ENCODE data around the gene ABHD16A. TPM values are rescaled to one million over a fixed set of nuclear protein-coding genes. Genes with fewer than 3 reads are reported as not detected.
A peak's percentile ranks its signal among the peaks of the same experiment; 100 is the strongest.

The ABHD16A gene
- total RNA-seq, 1 experiment from 2014 or later: 89.9 TPM

DNA sequence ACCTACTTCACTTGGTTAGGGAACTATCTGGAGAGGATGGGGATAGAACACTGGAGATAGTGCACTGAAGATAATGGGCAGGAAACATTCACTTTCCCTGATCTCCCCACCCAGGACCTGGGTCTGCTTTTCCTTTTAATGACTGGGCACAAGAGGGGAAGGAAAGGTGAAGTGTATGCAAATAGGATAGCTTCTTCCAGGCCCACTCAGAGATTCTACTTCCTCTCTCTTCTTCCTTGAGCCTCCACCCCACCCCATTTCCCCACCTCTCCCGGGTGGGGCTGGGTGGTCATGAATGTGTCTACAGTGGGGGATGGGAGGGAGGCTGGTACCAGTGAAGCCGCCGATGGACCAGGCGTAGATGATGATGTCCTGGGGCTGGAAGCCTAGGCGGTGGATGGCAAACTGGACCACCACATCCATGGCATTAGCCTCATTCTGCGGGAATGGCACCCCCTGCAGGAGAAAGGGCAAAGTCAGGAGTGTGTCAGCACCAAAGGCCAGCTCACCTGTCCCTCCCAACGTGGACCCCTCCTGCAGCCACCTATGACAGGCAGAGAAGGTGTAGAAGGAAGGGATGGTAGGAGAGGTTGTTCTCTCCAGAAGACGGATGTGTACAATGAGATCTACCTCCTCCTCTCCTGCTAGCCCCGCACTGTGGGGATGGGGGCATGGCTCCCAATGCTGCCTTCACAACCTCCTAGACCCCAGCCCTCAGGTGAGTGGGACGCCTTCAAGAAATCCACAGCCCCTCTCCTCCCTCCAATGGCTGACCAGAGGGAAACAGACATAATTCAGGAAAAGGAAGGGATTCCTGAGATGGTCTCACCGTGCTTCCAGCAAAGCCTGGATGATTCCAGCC lies 13.6 kb downstream of the ABHD16A start:
- TF ChIP-seq, protein P1, sequence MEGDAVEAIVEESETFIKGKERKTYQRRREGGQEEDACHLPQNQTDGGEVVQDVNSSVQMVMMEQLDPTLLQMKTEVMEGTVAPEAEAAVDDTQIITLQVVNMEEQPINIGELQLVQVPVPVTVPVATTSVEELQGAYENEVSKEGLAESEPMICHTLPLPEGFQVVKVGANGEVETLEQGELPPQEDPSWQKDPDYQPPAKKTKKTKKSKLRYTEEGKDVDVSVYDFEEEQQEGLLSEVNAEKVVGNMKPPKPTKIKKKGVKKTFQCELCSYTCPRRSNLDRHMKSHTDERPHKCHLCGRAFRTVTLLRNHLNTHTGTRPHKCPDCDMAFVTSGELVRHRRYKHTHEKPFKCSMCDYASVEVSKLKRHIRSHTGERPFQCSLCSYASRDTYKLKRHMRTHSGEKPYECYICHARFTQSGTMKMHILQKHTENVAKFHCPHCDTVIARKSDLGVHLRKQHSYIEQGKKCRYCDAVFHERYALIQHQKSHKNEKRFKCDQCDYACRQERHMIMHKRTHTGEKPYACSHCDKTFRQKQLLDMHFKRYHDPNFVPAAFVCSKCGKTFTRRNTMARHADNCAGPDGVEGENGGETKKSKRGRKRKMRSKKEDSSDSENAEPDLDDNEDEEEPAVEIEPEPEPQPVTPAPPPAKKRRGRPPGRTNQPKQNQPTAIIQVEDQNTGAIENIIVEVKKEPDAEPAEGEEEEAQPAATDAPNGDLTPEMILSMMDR (IDR thresholded peaks at IDR 0.05; ENCODE audit: unreplicated experiment): peak; percentile 44
- DNase-seq: peak; percentile 43
- peaks cover 16% of the 10 kb centered on the region for H3K4me1 Mint-ChIP-seq (ENCODE audit: low read depth, unreplicated experiment)
- H3K36me3 Mint-ChIP-seq (ENCODE audit: insufficient read depth, unreplicated experiment): peaks cover 46% of the 10 kb centered on the region
- CTCF ChIA-PET: interaction anchor here (1.0 to 2.6 kb wide), 7 partner anchors 8 to 86 kb away, joined by 3 to 8 read pairs (median 4); partner anchors contain the start of genes LY6G5C and MSH5
- H3K27ac Mint-ChIP-seq (ENCODE audit: unreplicated experiment): no peak overlapping the region
- H3K27me3 Mint-ChIP-seq (ENCODE audit: unreplicated experiment): no peaks in the 10 kb centered on the region
- BruUV-seq (replicated peaks): no TSS peak
- intact Hi-C loops (cut with micrococcal nuclease; ENCODE audit: unreplicated experiment): no loop called here
- no peak overlapping the region for H3K4me3 Mint-ChIP-seq (ENCODE audit: low read depth, unreplicated experiment)
- no peaks in the 10 kb centered on the region for H3K9me3 Mint-ChIP-seq (ENCODE audit: low read depth, unreplicated experiment)

GRCh38 chr6:31687860-31688693 lies 15.0 kb downstream of the ABHD16A start:
- CTCF ChIA-PET: no interaction called here
- H3K27me3 Mint-ChIP-seq (ENCODE audit: unreplicated experiment): no peaks in the 10 kb centered on the region
- H3K9me3 Mint-ChIP-seq (ENCODE audit: low read depth, unreplicated experiment): no peaks in the 10 kb centered on the region
- no peak overlapping the region for H3K4me3 Mint-ChIP-seq (ENCODE audit: low read depth, unreplicated experiment)
- TF ChIP-seq, protein P1 (IDR thresholded peaks at IDR 0.05; ENCODE audit: unreplicated experiment): no peak
- peaks cover 22% of the 10 kb centered on the region for H3K4me1 Mint-ChIP-seq (ENCODE audit: low read depth, unreplicated experiment)
- intact Hi-C loops (cut with micrococcal nuclease; ENCODE audit: unreplicated experiment): no loop called here
- no peak overlapping the region for H3K27ac Mint-ChIP-seq (ENCODE audit: unreplicated experiment)
- BruUV-seq (replicated peaks): no TSS peak
- no peak for DNase-seq
- H3K36me3 Mint-ChIP-seq (ENCODE audit: insufficient read depth, unreplicated experiment): peaks cover 45% of the 10 kb centered on the region

DNA sequence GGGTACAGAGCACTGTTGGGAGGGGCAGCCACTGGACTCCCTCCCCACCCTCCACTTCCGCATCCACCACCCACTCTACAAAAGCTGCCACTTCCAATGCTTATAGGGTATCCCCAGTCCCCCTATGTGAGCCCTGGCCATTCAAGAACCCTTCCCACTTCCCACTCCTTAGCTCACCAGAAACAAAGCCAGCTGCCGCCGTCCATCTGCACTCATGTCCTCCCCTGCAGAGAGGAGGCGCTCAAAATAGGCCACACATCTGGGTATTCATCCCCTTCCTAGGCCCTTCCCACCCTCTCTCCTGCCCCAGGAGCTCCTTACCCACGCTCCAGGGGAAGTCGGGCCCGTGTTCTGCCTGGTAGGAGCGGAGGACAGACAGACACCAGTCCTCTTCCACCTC lies 15.8 kb downstream of the ABHD16A start:
- H3K9me3 Mint-ChIP-seq (ENCODE audit: low read depth, unreplicated experiment): no peaks in the 10 kb centered on the region
- CTCF ChIA-PET: no interaction called here
- peaks cover 44% of the 10 kb centered on the region for H3K36me3 Mint-ChIP-seq (ENCODE audit: insufficient read depth, unreplicated experiment)
- DNase-seq: no peak
- intact Hi-C loops (cut with micrococcal nuclease; ENCODE audit: unreplicated experiment): no loop called here
- no peak overlapping the region for H3K4me3 Mint-ChIP-seq (ENCODE audit: low read depth, unreplicated experiment)
- TF ChIP-seq, protein P1 (IDR thresholded peaks at IDR 0.05; ENCODE audit: unreplicated experiment): no peak
- no peak overlapping the region for H3K27ac Mint-ChIP-seq (ENCODE audit: unreplicated experiment)
- no TSS peak for BruUV-seq (replicated peaks)
- H3K4me1 Mint-ChIP-seq (ENCODE audit: low read depth, unreplicated experiment): peaks cover 25% of the 10 kb centered on the region
- no peaks in the 10 kb centered on the region for H3K27me3 Mint-ChIP-seq (ENCODE audit: unreplicated experiment)

DNA sequence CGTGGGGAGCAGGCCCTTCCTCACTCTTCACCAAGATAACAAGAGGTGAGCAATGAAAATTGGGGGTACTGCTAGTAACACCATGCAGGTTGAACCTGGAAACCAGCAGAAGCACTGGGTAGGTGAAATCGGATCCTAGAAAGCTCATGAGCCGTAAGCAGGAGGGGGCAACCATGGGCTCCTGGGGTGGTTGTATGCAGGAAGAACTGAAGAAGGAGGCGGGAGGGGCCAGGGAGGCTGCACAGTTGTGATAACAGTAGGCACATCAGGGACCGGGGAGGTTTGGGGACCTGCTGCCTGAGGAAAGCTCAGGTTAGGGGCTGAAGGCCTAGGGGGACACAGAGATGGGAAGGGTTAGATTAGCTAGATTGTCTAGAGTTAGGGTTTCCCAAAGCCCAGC lies 16.6 kb downstream of the ABHD16A start:
- TF ChIP-seq, protein P1 (IDR thresholded peaks at IDR 0.05; ENCODE audit: unreplicated experiment): no peak
- CTCF ChIA-PET: no interaction called here

More for the DNA sequence above, 16.6 kb downstream of the ABHD16A start:
- H3K4me3 Mint-ChIP-seq (ENCODE audit: low read depth, unreplicated experiment): no peak overlapping the region
- intact Hi-C loops (cut with micrococcal nuclease; ENCODE audit: unreplicated experiment): no loop called here
- H3K27ac Mint-ChIP-seq (ENCODE audit: unreplicated experiment): peak overlapping the region; percentile 13
- H3K36me3 Mint-ChIP-seq (ENCODE audit: insufficient read depth, unreplicated experiment): peaks cover 45% of the 10 kb centered on the region
- H3K27me3 Mint-ChIP-seq (ENCODE audit: unreplicated experiment): no peaks in the 10 kb centered on the region
- no peaks in the 10 kb centered on the region for H3K9me3 Mint-ChIP-seq (ENCODE audit: low read depth, unreplicated experiment)
- no peak for DNase-seq
- H3K4me1 Mint-ChIP-seq (ENCODE audit: low read depth, unreplicated experiment): peaks cover 27% of the 10 kb centered on the region
- no TSS peak for BruUV-seq (replicated peaks)
